HCT116 (cell line): ENCODE results near the gene ZDHHC21. TPM values are rescaled to one million over a fixed set of nuclear protein-coding genes. Genes with fewer than 3 reads are reported as not detected.

Source experiments
- ATAC-seq: fragments of 200-7000 bp; cut with Tn5 transposase; 2 replicates; pipeline ENCODE4 v1.9.1; 2020; ENCODE audit warnings: mild to moderate bottlenecking, moderate library complexity
- BruUV-seq: library from RNA; stranded (reverse); fragments of 400-500 nt; replicated peaks from 2 replicates; lab custom pipeline; 2021; lab: Mats Ljungman, UMichigan
- CTCF ChIA-PET: fragments of 300-600 bp; sonication (Branson Sonifier 250); formaldehyde crosslinking; loops from one replicate; lab custom pipeline; 2021; ENCODE audit warnings: antibody characterized with exemption; lab: Charles Lee
- POLR2A ChIA-PET: fragments of 300-600, 350-600 bp; sonication (Branson Sonifier 250); formaldehyde crosslinking; loops from one replicate; lab custom pipeline; 2021; ENCODE audit warnings: antibody characterized with exemption; lab: Charles Lee
- RAD21 ChIA-PET, 2 experiments: fragments of 300-600 bp; sonication (Branson Sonifier 250); formaldehyde crosslinking; loops; one replicate each; lab custom pipeline; 2023; ENCODE audit warnings: low total read pairs in 2 of 2; ENCODE audit not compliant: uncharacterized antibody in 2 of 2, unreplicated experiment in 2 of 2, low non-redundant PET in 1 of 2; lab: Charles Lee
- DNase-seq: peaks from one replicate; pipeline ENCODE4 v3.0.0-alpha.2; 2010; ENCODE audit warnings: low read depth, low spot score
- H2AFZ ChIP-seq: fragments of 200-600 bp; shearing (Covaris generic), sonication (generic); 2 replicates; pipeline ENCODE4 v1.6.1; 2017; ENCODE audit warnings: low read depth, mixed run types, mixed read lengths, antibody characterized with exemption, low read length; ENCODE audit not compliant: poor library complexity, severe bottlenecking
- H3K27ac ChIP-seq: 2 replicates; pipeline ENCODE4 v1.5.1; 2012; ENCODE audit warnings: low read depth, low read length
- H3K27me3 ChIP-seq: fragments of 200-600 bp; sonication (generic); 2 replicates; pipeline ENCODE4 v1.6.1; 2016; ENCODE audit warnings: mixed run types, low read length, mixed read lengths; ENCODE audit not compliant: insufficient read depth
- H3K36me3 ChIP-seq, 2 experiments: fragments of 200-500 bp in 1 of 2; fragments of 200-600 bp in 1 of 2; sonication (Bioruptor generic) in 1 of 2; sonication (generic) in 1 of 2; 2 replicates each; pipeline versions ENCODE4 v1.5.1 to v1.6.1; 2014 to 2016; ENCODE audit warnings: low read length in 2 of 2, inconsistent platforms in 1 of 2, mixed read lengths in 1 of 2, mixed run types in 1 of 2; ENCODE audit not compliant: insufficient read depth in 2 of 2, control insufficient read depth in 1 of 2
- H3K4me1 ChIP-seq, 2 experiments: fragments of 200-600 bp in 1 of 2; sonication (generic) in 1 of 2; 2 replicates each; pipeline versions ENCODE4 v1.5.1 to v1.6.1; 2012 to 2017; ENCODE audit warnings: low read length in 2 of 2, inconsistent platforms in 1 of 2, mild to moderate bottlenecking in 1 of 2, mixed read lengths in 1 of 2, mixed run types in 1 of 2, moderate library complexity in 1 of 2; ENCODE audit not compliant: insufficient read depth in 2 of 2, control insufficient read depth in 1 of 2
- H3K4me2 ChIP-seq: fragments of 200-600 bp; sonication (generic); 2 replicates; pipeline ENCODE4 v1.6.1; 2017; ENCODE audit warnings: mixed run types, low read length, mixed read lengths
- H3K4me3 ChIP-seq, 2 experiments: fragments of 200-600 bp in 1 of 2; sonication (generic) in 1 of 2; replicated peaks in 1 of 2; 2 replicates each; pipeline ENCODE4 v1.5.1; 2011 to 2016; ENCODE audit warnings: low read length in 2 of 2, control low read depth in 1 of 2, low read depth in 1 of 2, mild to moderate bottlenecking in 1 of 2, mixed read lengths in 1 of 2, mixed run types in 1 of 2
- H3K79me2 ChIP-seq: fragments of 200-600 bp; sonication (generic); 2 replicates; pipeline ENCODE4 v1.6.1; 2017; ENCODE audit warnings: mild to moderate bottlenecking, mixed run types, low read length, moderate library complexity, mixed read lengths; ENCODE audit not compliant: insufficient read depth
- H3K9ac ChIP-seq: fragments of 200-600 bp; sonication (generic); 2 replicates; pipeline ENCODE4 v1.6.1; 2016; ENCODE audit warnings: low read length, mixed read lengths
- H3K9me2 ChIP-seq: fragments of 200-600 bp; sonication (generic), shearing (Covaris generic); 2 replicates; pipeline ENCODE4 v1.6.1; 2017; ENCODE audit warnings: mixed run types, mild to moderate bottlenecking, moderate library complexity; ENCODE audit not compliant: insufficient read depth
- H3K9me3 ChIP-seq, 2 experiments: fragments of 200-500 bp in 1 of 2; fragments of 200-600 bp in 1 of 2; sonication (Bioruptor generic) in 1 of 2; sonication (generic) in 1 of 2; 2 replicates each; pipeline ENCODE4 v1.6.1; 2014 to 2017; ENCODE audit warnings: low read length in 2 of 2, mixed read lengths in 2 of 2, inconsistent platforms in 1 of 2, low read depth in 1 of 2, mild to moderate bottlenecking in 1 of 2, mixed run types in 1 of 2, moderate library complexity in 1 of 2; ENCODE audit not compliant: control insufficient read depth in 1 of 2, insufficient read depth in 1 of 2
- H4K20me1 ChIP-seq: fragments of 200-600 bp; sonication (generic), shearing (Covaris generic); 2 replicates; pipeline ENCODE4 v1.6.1; 2017; ENCODE audit warnings: mixed run types, mild to moderate bottlenecking, moderate library complexity; ENCODE audit not compliant: insufficient read depth
- CBX3 ChIP-seq: IDR thresholded peaks from 2 replicates; pipeline ENCODE4 v1.6.1; 2012; ENCODE audit warnings: low read depth
- CEBPB ChIP-seq: IDR thresholded peaks from 2 replicates; pipeline ENCODE4 v1.6.1; 2012; ENCODE audit warnings: low read depth
- ELF1 ChIP-seq: IDR thresholded peaks from 2 replicates; pipeline ENCODE4 v1.6.1; 2012; ENCODE audit warnings: low read depth, borderline replicate concordance
- EZH2 ChIP-seq: fragments of 200-600 bp; sonication (generic); IDR thresholded peaks from 2 replicates; pipeline ENCODE4 v1.6.1; 2017; ENCODE audit warnings: antibody characterized with exemption, mixed run types
- EZH2phosphoT487 ChIP-seq: fragments of 200-600 bp; IDR thresholded peaks from 2 replicates; pipeline ENCODE4 v1.6.1; 2018; ENCODE audit warnings: antibody characterized with exemption, borderline replicate concordance
- FOSL1 ChIP-seq: IDR thresholded peaks from 2 replicates; pipeline ENCODE4 v1.6.1; 2012; ENCODE audit warnings: low read depth
- POLR2AphosphoS5 ChIP-seq: IDR thresholded peaks from 2 replicates; pipeline ENCODE4 v1.6.1; 2011; ENCODE audit warnings: mild to moderate bottlenecking, low read depth, low read length, moderate library complexity
- REST ChIP-seq: IDR thresholded peaks from 2 replicates; pipeline ENCODE4 v1.6.1; 2012; ENCODE audit warnings: low read depth
- SIN3A ChIP-seq: IDR thresholded peaks from 2 replicates; pipeline ENCODE4 v1.6.1; 2012; ENCODE audit warnings: low read depth
- SRF ChIP-seq: IDR thresholded peaks from 2 replicates; pipeline ENCODE4 v1.6.1; 2012; ENCODE audit warnings: low read depth
- TCF7L2 ChIP-seq: IDR thresholded peaks from 2 replicates; pipeline ENCODE4 v1.7.0; 2011; ENCODE audit warnings: borderline replicate concordance, inconsistent platforms; ENCODE audit not compliant: insufficient read depth, insufficient read length; ENCODE audit errors: extremely low read depth
- YY1 ChIP-seq: IDR thresholded peaks from 2 replicates; pipeline ENCODE4 v1.6.1; 2011; ENCODE audit warnings: low read length, low read depth, moderate library complexity, mild to moderate bottlenecking; ENCODE audit not compliant: insufficient replicate concordance; ENCODE audit errors: extremely low read depth
- ZFX ChIP-seq: fragments of 450-650 bp; IDR thresholded peaks from 2 replicates; pipeline ENCODE4 v1.6.1; 2017
- ZNF274 ChIP-seq: fragments of 200-500 bp; sonication (Bioruptor generic); IDR thresholded peaks from 2 replicates; pipeline ENCODE4 v1.6.1; 2014; ENCODE audit warnings: mild to moderate bottlenecking, low read depth, low read length, inconsistent platforms
- intact Hi-C: fragments of 100-400 bp; cut with micrococcal nuclease; formaldehyde crosslinking; loops from 2 replicates; pipeline ENCODE4 v1.10.0; 2022
- total RNA-seq: library from RNA; stranded (reverse); gene quantifications from one replicate; pipeline ENCODE4 v1.2.1, GENCODE V29; 2021; ENCODE audit not compliant: unreplicated experiment
- TF ChIP-seq, protein P1 (sequence below): IDR thresholded peaks from 2 replicates; pipeline ENCODE4 v1.6.1; 2012
- TF ChIP-seq, protein P2 (sequence below): IDR thresholded peaks from 2 replicates; pipeline ENCODE4 v1.6.1; 2012

Gene ZDHHC21
- total RNA-seq, 1 experiment from 2014 or later = 5.9 TPM

- Histone ChIP-seq H3K4me2 (no peak overlapping the region), H3K9me3 (no peaks in the 10 kb centered on the region), H3K4me1 (no peaks in the 10 kb centered on the region), H3K9ac (no peak overlapping the region), H3K9me2 (no peaks in the 10 kb centered on the region), H3K79me2 (no peaks in the 10 kb centered on the region), H2AFZ (no peak overlapping the region), H3K36me3 (no peaks in the 10 kb centered on the region), H3K4me3 (no peak overlapping the region), H3K27me3 (peaks cover 26% of the 10 kb centered on the region), H4K20me1 (no peaks in the 10 kb centered on the region), H3K27ac (no peak overlapping the region)
- DNase-seq (no peak), ATAC-seq (no peak)
- TF ChIP-seq SIN3A (no peak), CBX3 (no peak), EZH2 (no peak), FOSL1 (no peak), TCF7L2 (no peak), YY1 (no peak), SRF (no peak), ZFX (no peak), REST (no peak), CEBPB (no peak), ELF1 (no peak), POLR2AphosphoS5 (no peak), EZH2phosphoT487 (no peak), ZNF274 (no peak)
- TF ChIP-seq, protein P1, sequence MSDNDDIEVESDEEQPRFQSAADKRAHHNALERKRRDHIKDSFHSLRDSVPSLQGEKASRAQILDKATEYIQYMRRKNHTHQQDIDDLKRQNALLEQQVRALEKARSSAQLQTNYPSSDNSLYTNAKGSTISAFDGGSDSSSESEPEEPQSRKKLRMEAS = no peak
- TF ChIP-seq, protein P2, sequence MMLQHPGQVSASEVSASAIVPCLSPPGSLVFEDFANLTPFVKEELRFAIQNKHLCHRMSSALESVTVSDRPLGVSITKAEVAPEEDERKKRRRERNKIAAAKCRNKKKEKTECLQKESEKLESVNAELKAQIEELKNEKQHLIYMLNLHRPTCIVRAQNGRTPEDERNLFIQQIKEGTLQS = no peak
- ChIA-PET RAD21 (no interaction called here), POLR2A (no interaction called here), CTCF (no interaction called here)
- no TSS peak for BruUV-seq
- intact Hi-C loops = no loop called here
These were observed 38.2 kb upstream of the ZDHHC21 start for GRCh38 chr9:14731294-14731981.
